Umbilical cord (tissue), 2 donors: Measurements from ENCODE around the gene TTC21A. TPM values are rescaled to one million over a fixed set of nuclear protein-coding genes. Genes with fewer than 3 reads are reported as not detected.
"Not testable (repeated sequence)": the region's sequence is repeated elsewhere in the genome, so short reads cannot be mapped to it uniquely, and the experiment has no call there.

Experiments used
- DNase-seq: peaks from one replicate; pipeline ENCODE4 v3.0.0-alpha.2; 2015; ENCODE audit warnings: low spot score
- total RNA-seq: library from RNA; depleted of rRNA; stranded (reverse); fragments of >200 nt; gene quantifications from one replicate; pipeline ENCODE4 v1.2.3, GENCODE V29; 2014; ENCODE audit warnings: low replicate concordance; ENCODE audit not compliant: insufficient read depth

TTC21A gene
- 6.0 TPM for total RNA-seq

GRCh38 chr3:39107388-39108199 lies at the start of gene TTC21A, which contains the start of gene GORASP1:
Gene TTC21A, plus strand, starts transcription at chr3:39107680. Its CDS starts 158 bp downstream, at chr3:39107838.
Gene GORASP1, minus strand, starts transcription at chr3:39107627. Its CDS starts 86 bp downstream, at chr3:39107541.
- DNase-seq = peak; percentile 97

- not testable (repeated sequence) for DNase-seq
Observed at GRCh38 chr3:39061228-39061627, 46.3 kb upstream of the TTC21A start.

- no peak for DNase-seq
Observed at GRCh38 chr3:39062180-39062579, 45.3 kb upstream of the TTC21A start.

- DNase-seq = no peak
Observed at GRCh38 chr3:39063143-39063542, 44.3 kb upstream of the TTC21A start.

- no peak for DNase-seq
Observed at GRCh38 chr3:39064646-39065045, 42.8 kb upstream of the TTC21A start.

- no peak for DNase-seq
Observed at GRCh38 chr3:39065197-39065596, 42.3 kb upstream of the TTC21A start.

- no peak for DNase-seq
Observed at GRCh38 chr3:39067286-39067685, 40.2 kb upstream of the TTC21A start.

GRCh38 chr3:39068556-39068955 lies 38.9 kb upstream of the TTC21A start:
- DNase-seq = no peak

- no peak for DNase-seq
Observed at GRCh38 chr3:39075910-39076309, 31.6 kb upstream of the TTC21A start.

GRCh38 chr3:39079530-39079929 lies 27.9 kb upstream of the TTC21A start:
- no peak for DNase-seq

- no peak for DNase-seq
Observed at GRCh38 chr3:39080026-39080425, 27.5 kb upstream of the TTC21A start.

GRCh38 chr3:39082666-39083313 lies 24.7 kb upstream of the TTC21A start:
- DNase-seq = no peak

- DNase-seq = no peak
Observed at GRCh38 chr3:39086144-39086543, 21.3 kb upstream of the TTC21A start.

GRCh38 chr3:39088456-39088855 lies 19.0 kb upstream of the TTC21A start:
- DNase-seq = no peak

- DNase-seq = no peak
Observed at GRCh38 chr3:39088889-39089288, 18.6 kb upstream of the TTC21A start.

- DNase-seq = no peak
Observed at GRCh38 chr3:39090922-39091321, 16.6 kb upstream of the TTC21A start.

GRCh38 chr3:39094851-39095677 lies 12.4 kb upstream of the TTC21A start:
- DNase-seq = no peak

GRCh38 chr3:39095778-39096177 lies 11.7 kb upstream of the TTC21A start:
- no peak for DNase-seq

GRCh38 chr3:39096775-39097174 lies 10.7 kb upstream of the TTC21A start:
- DNase-seq = no peak

- DNase-seq = no peak
Observed at GRCh38 chr3:39097716-39098472, 9.6 kb upstream of the TTC21A start.

GRCh38 chr3:39098473-39099000 lies 8.9 kb upstream of the TTC21A start:
- no peak for DNase-seq
